A172 (cell line): ENCODE data around the gene MEIS3. TPM values are rescaled to one million over a fixed set of nuclear protein-coding genes. Genes with fewer than 3 reads are reported as not detected.

Experiments
- DNase-seq: peaks from one replicate; pipeline ENCODE4 v3.0.0-alpha.2; 2015; ENCODE audit warnings: low spot score
- total RNA-seq: library from RNA; depleted of rRNA; stranded (reverse); fragments of >200 nt; shearing (Covaris generic); gene quantifications from 2 replicates; pipeline ENCODE4 v1.2.3, GENCODE V29; 2014; rRNA removed

MEIS3 gene
- total RNA-seq, 1 experiment from 2014 or later: 31.9 TPM

DNA sequence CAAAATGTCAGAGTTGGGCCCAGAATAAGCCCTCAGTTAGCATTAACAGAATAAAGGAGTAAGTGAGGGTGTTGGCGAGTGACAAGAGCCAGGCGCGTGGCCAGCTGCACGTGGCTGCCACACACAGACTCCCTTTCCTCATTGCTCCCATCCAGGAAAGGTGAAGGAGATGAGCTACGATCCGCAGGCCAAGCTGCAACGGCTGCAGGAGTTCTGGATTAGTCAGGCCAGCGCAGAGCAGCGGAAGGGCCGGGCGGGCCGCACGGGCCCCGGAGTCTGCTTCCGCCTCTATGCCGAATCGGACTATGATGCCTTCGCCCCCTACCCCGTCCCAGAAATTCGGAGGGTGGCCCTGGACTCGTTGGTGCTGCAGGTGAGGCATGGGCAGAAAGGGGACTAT, 57.0 kb downstream of the MEIS3 start:
- DNase-seq: no peak

DNA sequence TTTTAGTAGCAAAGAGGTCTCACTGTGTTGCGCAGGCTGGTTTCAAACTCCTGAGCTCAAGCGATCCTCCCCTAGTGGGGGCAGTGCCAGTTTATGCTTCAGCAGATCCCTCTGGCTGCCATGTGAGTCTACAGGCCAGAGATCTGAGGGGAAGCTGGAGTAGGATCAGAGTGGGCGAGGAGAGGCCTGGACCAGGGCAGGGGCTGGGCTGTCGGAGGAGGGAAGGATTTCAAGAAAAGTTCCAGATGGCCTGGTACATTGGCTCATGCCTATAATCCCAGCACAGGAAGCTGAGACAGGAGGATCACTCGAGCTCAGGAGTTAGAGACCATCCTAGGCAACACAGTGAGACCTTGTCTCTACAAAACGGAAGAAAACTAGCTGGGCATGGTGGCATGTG, 60.4 kb downstream of the MEIS3 start:
- DNase-seq: no peak

DNA sequence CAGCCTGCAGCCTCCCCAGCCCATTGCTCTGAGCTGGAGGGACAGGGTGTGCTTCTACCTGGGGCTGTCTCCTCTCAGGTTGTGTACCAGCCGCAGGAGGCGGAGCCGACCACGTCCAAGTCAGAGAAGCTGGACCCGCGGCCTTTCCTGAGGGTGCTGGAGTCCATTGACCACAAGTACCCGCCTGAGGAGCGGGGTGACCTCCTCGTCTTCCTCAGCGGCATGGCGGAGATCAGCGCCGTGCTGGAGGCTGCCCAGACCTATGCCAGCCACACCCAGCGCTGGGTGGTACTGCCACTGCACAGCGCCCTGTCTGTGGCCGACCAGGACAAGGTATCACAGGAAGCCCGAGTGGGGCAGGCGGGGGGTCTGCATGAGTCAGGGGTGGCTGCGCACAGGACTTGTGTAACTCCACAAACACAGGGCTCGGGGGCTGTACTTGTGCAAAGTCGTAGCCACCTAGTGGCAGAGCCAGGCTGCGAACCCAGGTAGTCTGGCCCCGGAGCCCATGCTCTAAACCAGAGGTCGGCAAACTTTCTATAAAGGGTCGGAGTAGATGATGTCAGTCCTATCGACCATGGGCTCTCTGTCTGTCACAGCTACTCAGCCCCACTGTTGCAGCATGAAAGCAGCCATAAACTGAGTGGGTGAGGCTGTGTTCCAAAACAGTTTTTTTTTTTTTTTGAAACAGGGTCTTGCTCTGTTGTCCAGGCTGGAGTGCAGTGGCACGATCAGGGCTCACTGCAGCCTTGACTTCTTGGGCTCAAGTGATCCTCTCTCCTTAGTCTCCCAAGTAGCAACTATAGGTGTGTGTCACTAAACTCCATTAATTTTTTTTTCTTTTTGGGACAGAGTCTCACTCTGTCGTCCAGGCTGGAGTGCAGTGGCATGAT, 61.3 kb downstream of the MEIS3 start:
- no peak for DNase-seq

GRCh38 chr19:47356900-47357299, 62.4 kb downstream of the MEIS3 start:
- DNase-seq: no peak

- no peak for DNase-seq
Observed at GRCh38 chr19:47353307-47353712, 66.0 kb downstream of the MEIS3 start.

Other genes with a start within 250 kb of the MEIS3 start
- gene BBC3, start 188.3 kb downstream of the MEIS3 start, total RNA-seq: 5.7 and 7.6 TPM in 2 replicates
- gene CCDC9, start 163.0 kb downstream of the MEIS3 start, total RNA-seq: 2.6 and 3.7 TPM in 2 replicates
- gene INAFM1, start 144.6 kb downstream of the MEIS3 start, total RNA-seq: 0.19 and 0.41 TPM in 2 replicates
- gene C5AR1, start 109.7 kb downstream of the MEIS3 start, total RNA-seq: not detected in 2 replicates
- gene C5AR2, start 87.4 kb downstream of the MEIS3 start, total RNA-seq: 0.55 TPM in 1 of 2 replicates, not detected in the other
- gene DHX34, start 70.2 kb downstream of the MEIS3 start, total RNA-seq: 7.5 and 10.4 TPM in 2 replicates
- gene SLC8A2, start 52.4 kb upstream of the MEIS3 start, total RNA-seq: not detected in 2 replicates
- gene KPTN, start 64.7 kb upstream of the MEIS3 start, total RNA-seq: 3.0 and 4.2 TPM in 2 replicates
- gene NAPA, start 95.5 kb upstream of the MEIS3 start, total RNA-seq: 70.1 and 91.7 TPM in 2 replicates
- not detected in 2 replicates for gene ZNF541, start 153.6 kb upstream of the MEIS3 start, total RNA-seq
- gene BICRA, start 189.6 kb upstream of the MEIS3 start, total RNA-seq: 0.79 TPM in 1 of 2 replicates, not detected in the other